IPS DF 4.7 (cell line): ENCODE data around the gene WFDC6.

ENCODE experiments used
- DNase-seq: peaks from one replicate; pipeline ENCODE4 v3.0.0-alpha.2; 2013; ENCODE audit warnings: low spot score; ENCODE audit errors: extremely low read depth

The WFDC6 gene

GRCh38 chr20:45518282-45518681, 21.0 kb downstream of the WFDC6 start:
- no peak for DNase-seq

- no peak for DNase-seq
Measured at GRCh38 chr20:45515147-45515913, 24.0 kb downstream of the WFDC6 start, which contains the start of gene SPINT3. Gene SPINT3 (minus strand): TSS chr20:45515622. CDS start chr20:45515608, 14 bp downstream.

GRCh38 chr20:45510242-45510862, 28.9 kb downstream of the WFDC6 start:
- DNase-seq = no peak

- DNase-seq = no peak
Measured at GRCh38 chr20:45509091-45509490, 30.2 kb downstream of the WFDC6 start.

DNA sequence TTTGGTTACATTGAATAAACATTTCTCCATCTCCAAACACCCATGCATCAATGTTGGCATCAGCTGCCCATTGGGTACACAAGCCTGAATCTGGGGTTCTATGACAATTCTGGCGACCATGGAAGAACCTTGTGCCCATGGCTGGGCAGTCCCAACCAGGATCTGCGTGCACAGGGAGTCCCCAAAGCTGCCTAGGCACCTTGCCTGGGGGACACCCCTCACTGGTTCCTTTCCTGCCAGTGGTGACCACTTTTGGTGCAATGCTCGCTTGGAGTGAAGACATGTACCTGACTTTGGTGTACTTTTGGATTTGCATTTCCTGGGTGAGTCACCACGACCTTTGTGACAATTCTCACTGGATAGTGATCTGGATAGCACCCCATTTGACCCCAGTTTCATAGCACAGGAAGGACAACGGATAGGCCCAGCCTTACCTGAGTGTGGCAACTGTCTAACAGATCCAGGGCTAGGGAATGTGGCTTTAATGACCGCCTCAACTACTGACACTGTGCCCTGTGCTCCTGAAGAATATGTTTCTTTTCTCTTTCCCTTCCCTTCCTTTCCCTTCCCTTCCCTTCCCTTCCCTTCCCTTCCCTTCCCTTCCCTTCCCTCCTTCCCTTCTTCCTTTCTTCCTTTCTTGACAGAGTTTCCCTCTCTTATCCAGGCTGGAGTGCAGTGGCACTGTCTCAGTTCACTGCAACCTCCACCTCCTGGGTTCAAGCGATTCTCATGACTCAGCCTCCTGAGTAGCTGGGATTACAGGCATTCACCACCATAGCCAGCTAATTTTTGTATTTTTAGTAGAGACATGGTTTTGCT, 31.0 kb downstream of the WFDC6 start:
- DNase-seq = no peak

- no peak for DNase-seq
Measured at GRCh38 chr20:45507011-45507820, 32.1 kb downstream of the WFDC6 start.

GRCh38 chr20:45506398-45506797, 32.9 kb downstream of the WFDC6 start:
- DNase-seq = no peak

DNA sequence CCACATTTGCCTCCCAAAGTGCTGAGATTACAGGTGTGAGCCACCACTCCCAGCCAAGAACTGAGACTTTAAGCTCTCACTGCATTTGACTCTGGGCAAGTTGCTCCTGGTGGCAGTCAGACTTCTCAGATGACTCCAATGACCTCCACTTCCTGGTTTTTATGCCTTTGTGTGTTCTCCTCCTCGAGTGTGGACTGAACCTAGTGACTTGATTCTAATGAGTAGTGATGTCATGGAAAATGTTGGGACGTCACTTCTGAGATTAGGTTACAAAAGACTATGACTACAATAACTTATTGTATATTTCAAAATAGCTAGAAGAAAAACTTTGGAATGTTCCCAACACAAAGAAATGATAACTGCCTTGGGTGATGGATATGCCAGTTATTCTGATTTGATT, 35.9 kb downstream of the WFDC6 start:
- DNase-seq = no peak

DNA sequence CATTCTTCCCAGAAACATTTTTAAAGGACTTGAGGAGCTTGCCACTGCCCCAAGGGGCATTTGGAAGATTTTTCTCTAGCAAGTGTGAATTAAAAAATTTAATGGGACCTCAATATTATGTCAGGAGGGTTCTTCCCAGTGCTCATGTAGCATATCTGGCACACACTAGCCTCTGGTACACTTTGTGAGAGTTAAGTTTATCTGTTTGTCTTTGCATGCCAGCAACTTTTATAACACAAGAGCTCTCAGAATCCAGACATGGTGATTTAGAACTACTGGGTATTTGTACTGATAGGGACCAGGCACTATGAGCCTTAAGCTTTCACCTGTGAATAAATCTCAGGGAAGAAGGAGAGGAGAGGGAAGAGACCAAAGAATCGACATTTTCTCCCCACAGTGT, 36.7 kb downstream of the WFDC6 start:
- no peak for DNase-seq

DNA sequence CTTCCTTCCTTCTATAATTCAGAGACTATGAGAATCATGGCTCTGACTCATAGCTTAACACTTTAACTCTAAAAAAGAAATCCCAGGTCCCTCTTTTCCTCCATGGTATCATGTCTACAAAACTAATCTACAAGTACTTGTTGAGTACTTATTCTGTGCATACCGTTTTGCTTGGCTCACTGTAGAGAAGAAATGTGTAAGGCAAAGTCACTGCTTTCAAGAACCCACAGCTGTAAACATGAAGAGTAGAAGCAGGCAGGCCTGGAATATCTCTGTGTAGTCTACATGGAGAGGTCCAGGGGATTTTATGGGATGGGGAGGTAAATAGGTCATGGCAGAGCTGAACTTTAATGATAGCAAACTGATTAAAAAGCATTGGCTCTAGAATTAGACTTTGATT, 37.7 kb downstream of the WFDC6 start:
- DNase-seq = no peak

DNA sequence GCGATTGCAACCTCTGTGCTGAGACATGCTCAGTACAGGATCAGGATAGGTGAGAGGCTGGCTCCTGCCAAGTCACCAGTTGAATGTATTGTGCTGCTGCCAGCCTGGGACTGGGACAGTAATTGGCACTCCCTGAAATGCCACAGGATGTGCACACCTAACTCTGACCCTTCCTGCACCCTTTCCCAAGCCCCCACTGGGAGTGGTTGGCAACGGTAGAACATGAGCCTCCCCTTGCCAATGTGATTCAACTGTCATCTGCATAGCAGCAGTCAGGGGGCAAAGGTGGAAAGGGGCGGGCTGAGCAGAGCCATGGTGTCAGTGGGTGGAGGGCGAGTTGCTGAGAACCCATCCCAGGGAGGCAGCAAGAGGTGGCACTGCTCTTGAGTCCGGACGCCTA, 39.3 kb downstream of the WFDC6 start:
- DNase-seq = no peak

GRCh38 chr20:45497971-45498494, 41.2 kb downstream of the WFDC6 start:
- DNase-seq = no peak

- DNase-seq = no peak
Measured at GRCh38 chr20:45496166-45496565, 43.1 kb downstream of the WFDC6 start.

DNA sequence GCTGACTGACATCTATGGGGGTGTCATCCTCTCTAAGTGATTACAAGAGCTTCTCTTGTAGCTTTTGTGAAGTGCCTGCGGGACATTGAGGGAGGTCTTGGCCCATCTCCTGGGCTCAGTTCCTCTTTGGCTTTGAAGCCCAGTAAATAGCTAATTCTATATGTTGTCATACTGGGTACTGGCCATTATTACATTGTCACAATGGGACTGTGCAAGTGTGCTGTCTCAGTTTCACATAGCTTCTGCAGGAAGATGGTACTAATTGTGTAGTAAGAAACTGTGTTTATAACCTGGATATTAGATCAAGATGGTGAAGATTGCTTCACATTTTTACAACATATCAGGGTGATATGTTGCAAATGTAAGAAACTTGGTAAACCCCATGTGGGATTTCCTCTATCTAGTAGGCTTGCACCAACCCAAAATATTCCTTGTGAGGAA, 43.8 kb downstream of the WFDC6 start:
- no peak for DNase-seq

- no peak for DNase-seq
Measured at GRCh38 chr20:45489083-45489531, 50.2 kb downstream of the WFDC6 start.

- no peak for DNase-seq
Measured at GRCh38 chr20:45487231-45487635, 52.0 kb downstream of the WFDC6 start.

- DNase-seq = no peak
Measured at GRCh38 chr20:45485388-45485787, 53.9 kb downstream of the WFDC6 start.

DNA sequence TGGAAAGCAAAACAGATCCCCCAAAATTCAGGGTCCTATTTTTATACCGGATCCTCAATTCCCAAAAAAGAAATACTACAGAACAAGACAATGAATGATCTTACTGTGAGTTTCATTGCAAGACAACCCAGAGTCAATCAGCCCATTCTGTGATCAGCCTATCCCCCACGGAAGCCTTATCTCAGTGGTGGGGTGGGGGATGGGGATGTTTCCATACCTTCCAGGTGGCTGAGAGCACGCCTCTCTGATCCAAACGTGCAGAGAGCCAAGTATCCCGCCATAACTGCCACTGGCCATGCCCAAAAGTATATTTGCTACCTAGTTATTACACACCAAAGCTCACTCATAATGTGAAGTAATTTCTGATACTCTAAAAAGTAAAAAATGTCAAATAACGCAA, 54.6 kb downstream of the WFDC6 start:
- no peak for DNase-seq
